Smooth muscle cell (in vitro differentiated cells): ENCODE data around the gene PLA2G5. TPM values are rescaled to one million over a fixed set of nuclear protein-coding genes. Genes with fewer than 3 reads are reported as not detected.

ENCODE experiments used
- DNase-seq: peaks from one replicate; lab custom pipeline; 2025; ENCODE audit not compliant: unreplicated experiment; lab: John Stamatoyannopoulos, UW
- H2AFZ ChIP-seq: fragments of 200-600 bp; sonication (generic); 2 replicates; pipeline ENCODE4 v1.6.0; 2016; ENCODE audit warnings: antibody characterized with exemption, low read depth, mild to moderate bottlenecking
- H3F3A ChIP-seq: fragments of 200-600 bp; sonication (generic); 2 replicates; pipeline ENCODE4 v1.6.0; 2017; ENCODE audit warnings: antibody characterized with exemption, low read depth
- H3K27ac ChIP-seq: fragments of 200-600 bp; sonication (generic); 2 replicates; pipeline ENCODE4 v1.5.1; 2016; ENCODE audit warnings: low read depth, mild to moderate bottlenecking
- H3K27me3 ChIP-seq: fragments of 200-600 bp; sonication (generic); 2 replicates; pipeline ENCODE4 v1.6.1; 2016; ENCODE audit warnings: low read depth, mild to moderate bottlenecking
- H3K36me3 ChIP-seq: fragments of 200-600 bp; sonication (generic); 2 replicates; pipeline ENCODE4 v1.5.1; 2016; ENCODE audit warnings: low read depth
- H3K4me1 ChIP-seq: fragments of 200-600 bp; sonication (generic); 2 replicates; pipeline ENCODE4 v1.5.1; 2016; ENCODE audit warnings: low read depth
- H3K4me2 ChIP-seq: fragments of 200-600 bp; sonication (generic); 2 replicates; pipeline ENCODE4 v1.6.0; 2016; ENCODE audit warnings: mild to moderate bottlenecking
- H3K4me3 ChIP-seq: fragments of 200-600 bp; sonication (generic); 2 replicates; pipeline ENCODE4 v1.5.1; 2016; ENCODE audit warnings: mild to moderate bottlenecking
- H3K79me2 ChIP-seq: fragments of 200-600 bp; sonication (generic); 2 replicates; pipeline ENCODE4 v1.6.0; 2016; ENCODE audit warnings: low read depth, mild to moderate bottlenecking
- H3K9ac ChIP-seq: fragments of 200-600 bp; sonication (generic); 2 replicates; pipeline ENCODE4 v1.6.0; 2016; ENCODE audit warnings: low read depth
- H3K9me3 ChIP-seq: fragments of 200-600 bp; sonication (generic); replicated peaks from 2 replicates; pipeline ENCODE4 v1.5.1; 2016; ENCODE audit warnings: low read depth
- H4K20me1 ChIP-seq: fragments of 200-600 bp; sonication (generic); 2 replicates; pipeline ENCODE4 v1.6.0; 2016; ENCODE audit warnings: low read depth
- CTCF ChIP-seq: fragments of 200-600 bp; sonication (generic); IDR thresholded peaks from 2 replicates; pipeline ENCODE4 v1.5.1; 2017; ENCODE audit warnings: borderline replicate concordance, mild to moderate bottlenecking, antibody characterized with exemption; ENCODE audit not compliant: insufficient read depth, poor library complexity, severe bottlenecking
- WGBS: methylation state at CpG from one replicate; pipeline ENCODE4 v1.1.7; 2016; ENCODE audit warnings: low lambda C conversion rate; 5-methylcytosine and 5-hydroxymethylcytosine counted together
- polyA plus RNA-seq: library from polyadenylated mRNA; unstranded; fragments of >200 nt; fragmentation: Nextera tagmentation; extraction: Ambion mirVana; gene quantifications from 2 replicates; pipeline ENCODE4 v1.2.1, GENCODE V29; 2016
- total RNA-seq: library from RNA; depleted of rRNA; stranded (reverse); fragments of >200 nt; gene quantifications from 2 replicates; pipeline ENCODE4 v1.2.3, GENCODE V29; 2014

PLA2G5 gene
- total and polyA plus RNA-seq, 2 experiments from 2014 or later: 0.22 to 0.64 TPM

- Histone ChIP-seq H3K36me3 (no peaks in the 10 kb centered on the region), H3K79me2 (no peaks in the 10 kb centered on the region), H3K27me3 (no peaks in the 10 kb centered on the region), H3K4me2 (no peak overlapping the region), H3K4me1 (no peaks in the 10 kb centered on the region), H3K4me3 (no peak overlapping the region), H3K9me3 (no peaks in the 10 kb centered on the region), H4K20me1 (no peaks in the 10 kb centered on the region), H3K9ac (no peak overlapping the region), H3K27ac (no peak overlapping the region), H3F3A (no peaks in the 10 kb centered on the region), H2AFZ (no peak overlapping the region)
- no peak for DNase-seq
- TF ChIP-seq CTCF: no peak
- WGBS: 94% methylated on average over 3 of the region's 3 CpGs
Observed at GRCh38 chr1:20134995-20135394, 65.0 kb downstream of the PLA2G5 start.

- TF ChIP-seq CTCF: no peak
- Histone ChIP-seq H3K9ac (no peak overlapping the region), H3K27ac (no peak overlapping the region), H3K4me2 (no peak overlapping the region), H3K4me1 (no peaks in the 10 kb centered on the region), H3K27me3 (no peaks in the 10 kb centered on the region), H3K36me3 (no peaks in the 10 kb centered on the region), H3K9me3 (no peaks in the 10 kb centered on the region), H2AFZ (no peak overlapping the region), H3K4me3 (no peak overlapping the region), H3K79me2 (no peaks in the 10 kb centered on the region), H4K20me1 (no peaks in the 10 kb centered on the region), H3F3A (no peaks in the 10 kb centered on the region)
- WGBS: 98% methylated on average over 3 of the region's 3 CpGs
- DNase-seq: no peak
Observed at GRCh38 chr1:20136249-20136648, 66.3 kb downstream of the PLA2G5 start.

DNA sequence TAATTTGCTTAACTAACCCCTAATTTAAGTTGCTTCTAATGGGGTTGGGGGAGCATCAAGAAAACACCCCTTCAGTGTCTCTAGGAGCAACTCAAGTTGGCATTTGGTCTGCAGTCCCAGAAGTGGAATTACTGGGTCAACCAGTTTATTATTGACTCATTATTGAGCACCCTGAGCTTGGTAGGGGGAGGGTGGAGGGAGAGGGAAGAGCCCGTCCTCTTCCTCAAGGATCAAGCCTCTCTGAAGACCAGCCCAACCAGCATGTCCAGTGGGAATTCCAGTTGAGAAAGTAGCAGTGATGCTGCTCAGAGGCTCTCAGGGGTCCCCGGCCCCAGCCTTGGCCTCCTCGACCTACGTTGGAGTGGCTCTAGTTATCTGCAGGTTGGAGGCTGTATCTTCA, 67.1 kb downstream of the PLA2G5 start:
- H4K20me1 ChIP-seq: no peaks in the 10 kb centered on the region
- no peak for DNase-seq
- no peaks in the 10 kb centered on the region for H3K79me2 ChIP-seq
- no peaks in the 10 kb centered on the region for H3K9me3 ChIP-seq
- H3K4me3 ChIP-seq: no peak overlapping the region
- no peaks in the 10 kb centered on the region for H3K27me3 ChIP-seq
- H3K4me2 ChIP-seq: no peak overlapping the region
- H3K27ac ChIP-seq: no peak overlapping the region
- WGBS: 80% methylated on average over 4 of the region's 4 CpGs
- H3K9ac ChIP-seq: no peak overlapping the region
- H3F3A ChIP-seq: no peaks in the 10 kb centered on the region
- no peaks in the 10 kb centered on the region for H3K36me3 ChIP-seq
- TF ChIP-seq CTCF: no peak
- no peak overlapping the region for H2AFZ ChIP-seq
- no peaks in the 10 kb centered on the region for H3K4me1 ChIP-seq

DNA sequence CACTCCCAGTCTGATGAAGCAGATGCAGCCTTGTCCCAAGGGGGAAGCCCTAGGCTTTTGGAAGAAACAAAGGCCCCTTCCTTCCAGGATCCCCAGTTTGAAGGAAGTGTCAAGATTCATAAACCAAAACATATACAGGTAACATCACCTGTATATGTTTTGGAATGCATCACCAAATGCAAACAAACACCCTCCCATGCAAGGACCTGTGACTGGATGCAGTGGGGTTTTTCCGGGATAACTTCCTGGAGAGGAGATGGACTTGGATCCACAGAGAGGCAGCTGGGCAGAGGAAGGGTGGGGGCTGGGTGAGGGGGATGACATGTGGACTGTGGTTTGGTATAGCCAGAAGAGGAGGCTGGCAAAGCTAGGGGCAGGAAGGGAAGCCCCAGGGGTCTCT, 67.6 kb downstream of the PLA2G5 start:
- Histone ChIP-seq H3K4me3 (no peak overlapping the region), H4K20me1 (no peaks in the 10 kb centered on the region), H3K27me3 (no peaks in the 10 kb centered on the region), H3K27ac (no peak overlapping the region), H2AFZ (no peak overlapping the region), H3K9me3 (no peaks in the 10 kb centered on the region), H3F3A (no peaks in the 10 kb centered on the region), H3K79me2 (no peaks in the 10 kb centered on the region), H3K4me1 (no peaks in the 10 kb centered on the region), H3K36me3 (no peaks in the 10 kb centered on the region), H3K4me2 (no peak overlapping the region), H3K9ac (no peak overlapping the region)
- TF ChIP-seq CTCF: no peak
- WGBS: 95% methylated on average over 1 of the region's 1 CpG
- DNase-seq: no peak
